ENCODE results near the gene MTNR1B. TPM values are rescaled to one million over a fixed set of nuclear protein-coding genes. Genes with fewer than 3 reads are reported as not detected.

MTNR1B gene
- total and polyA plus RNA-seq, 12 donors: not detected

GRCh38 chr11:93016595-93016994 is 47.1 kb downstream of the MTNR1B start:
- TF ChIP-seq POLR2A (IDR thresholded peaks at IDR 0.05) (no peak), CTCF (IDR thresholded peaks at IDR 0.05) (no peak)
- WGBS, 4 donors: 76 to 93% (median 85%) methylated on average over 1 of the region's 1 CpG
- Histone ChIP-seq H3K4me1 (replicated peaks in 1 of 2) (peaks cover 0 to 8% of the 10 kb centered on the region in 2 donors), H3K9me3 (replicated peaks in 1 of 3) (no peaks in the 10 kb centered on the region), H3K4me3 (no peak overlapping the region), H3K27ac (no peak overlapping the region), H3K36me3 (replicated peaks in 1 of 2) (no peaks in the 10 kb centered on the region), H3K27me3 (no peaks in the 10 kb centered on the region)
- intact Hi-C loops (cut with DNase I): no loop called here
- no peak for DNase-seq

- 67 to 74% (median 72%) methylated on average over 6 to 9 of the region's 9 CpGs for WGBS, 4 donors
- TF ChIP-seq CTCF (IDR thresholded peaks at IDR 0.05) (no peak), POLR2A (IDR thresholded peaks at IDR 0.05) (no peak)
- peak; percentile 24 to 70 (median 58) for DNase-seq
- no peaks in the 10 kb centered on the region for H3K9me3 ChIP-seq (replicated peaks in 1 of 3)
- H3K4me3 ChIP-seq: no peak overlapping the region
- H3K36me3 ChIP-seq (replicated peaks in 1 of 2): no peaks in the 10 kb centered on the region
- no peak overlapping the region for H3K27ac ChIP-seq
- peaks cover 0 to 8% of the 10 kb centered on the region in 2 donors for H3K4me1 ChIP-seq (replicated peaks in 1 of 2)
- intact Hi-C loops (cut with DNase I): no loop called here
- H3K27me3 ChIP-seq: no peaks in the 10 kb centered on the region
These were observed 48.6 kb downstream of the MTNR1B start for GRCh38 chr11:93017821-93018690.

GRCh38 chr11:93020248-93021046 is 51.0 kb downstream of the MTNR1B start:
- no peak overlapping the region for H3K27ac ChIP-seq
- no peak overlapping the region for H3K4me3 ChIP-seq
- intact Hi-C loops (cut with DNase I): no loop called here
- no peaks in the 10 kb centered on the region for H3K9me3 ChIP-seq (replicated peaks in 1 of 3)
- TF ChIP-seq CTCF (IDR thresholded peaks at IDR 0.05) (no peak), POLR2A (IDR thresholded peaks at IDR 0.05) (no peak)
- H3K36me3 ChIP-seq (replicated peaks in 1 of 2): no peaks in the 10 kb centered on the region
- 36 to 47% (median 42%) methylated on average over 5 of the region's 5 CpGs for WGBS, 4 donors
- peaks cover 0 to 8% of the 10 kb centered on the region in 2 donors for H3K4me1 ChIP-seq (replicated peaks in 1 of 2)
- no peaks in the 10 kb centered on the region for H3K27me3 ChIP-seq
- peak in 5 of 7 donors; percentile 27 to 54 (median 31) for DNase-seq

- DNase-seq: no peak
- Histone ChIP-seq H3K36me3 (replicated peaks in 1 of 2) (no peaks in the 10 kb centered on the region), H3K9me3 (replicated peaks in 1 of 3) (no peaks in the 10 kb centered on the region), H3K27me3 (no peaks in the 10 kb centered on the region), H3K4me1 (replicated peaks in 1 of 2) (peaks cover 0 to 8% of the 10 kb centered on the region in 2 donors), H3K27ac (no peak overlapping the region), H3K4me3 (no peak overlapping the region)
- 59 to 77% (median 68%) methylated on average over 1 of the region's 1 CpG for WGBS, 4 donors
- TF ChIP-seq CTCF (IDR thresholded peaks at IDR 0.05): no peak
- intact Hi-C loops (cut with DNase I): no loop called here
These were observed 54.9 kb downstream of the MTNR1B start for GRCh38 chr11:93024369-93024768.
